Esophagus squamous epithelium (tissue), 5 donors: ENCODE data around the gene MEIS2. TPM values are rescaled to one million over a fixed set of nuclear protein-coding genes. Genes with fewer than 3 reads are reported as not detected.

Experiments used
- DNase-seq: peaks from one replicate; lab custom pipeline; 2025; lab: John Stamatoyannopoulos, UW
- H3K27ac ChIP-seq, 4 donors: fragments of 200-600 bp; sonication (generic); one replicate each; pipeline ENCODE4 v1.5.1; 2016 to 2019; ENCODE audit warnings: mild to moderate bottlenecking in 1 of 4
- H3K27me3 ChIP-seq, 4 donors: fragments of 200-600 bp; sonication (generic); 1 replicate in 3 of 4; 2 replicates in 1 of 4; pipeline versions ENCODE4 v1.5.1 to v1.6.0; 2017 to 2021; ENCODE audit warnings: antibody characterized with exemption in 1 of 4
- H3K36me3 ChIP-seq, 3 donors: fragments of 200-600 bp; sonication (generic); one replicate each; pipeline ENCODE4 v1.5.1; 2016 to 2019
- H3K4me1 ChIP-seq, 3 donors: fragments of 200-600 bp; sonication (generic); one replicate each; pipeline ENCODE4 v1.5.1; 2017 to 2019
- H3K4me3 ChIP-seq, 4 donors: fragments of 200-600 bp; sonication (generic); 1 replicate in 3 of 4; 2 replicates in 1 of 4; pipeline ENCODE4 v1.5.1; 2016 to 2019; ENCODE audit warnings: mild to moderate bottlenecking in 2 of 4, moderate library complexity in 1 of 4
- H3K9me3 ChIP-seq, 3 donors: fragments of 200-600 bp; sonication (generic); one replicate each; pipeline ENCODE4 v1.5.1; 2016 to 2019
- CTCF ChIP-seq, 6 experiments: fragments of 450-650 bp in 4 of 6; fragments of 200-600 bp in 2 of 6; sonication (generic) in 2 of 6; IDR thresholded peaks; one replicate each; pipeline ENCODE4 v1.5.1; 2016 to 2019; ENCODE audit warnings: antibody characterized with exemption in 6 of 6, mild to moderate bottlenecking in 4 of 6, moderate library complexity in 4 of 6
- POLR2A ChIP-seq, 4 donors: fragments of 450-650 bp; IDR thresholded peaks; one replicate each; pipeline ENCODE4 v1.6.1; 2017; ENCODE audit warnings: antibody characterized with exemption in 4 of 4, mild to moderate bottlenecking in 4 of 4, moderate library complexity in 3 of 4
- WGBS, 2 donors: methylation state at CpG; one replicate each; pipeline ENCODE4 v1.1.5; 2018; 5-methylcytosine and 5-hydroxymethylcytosine counted together
- intact Hi-C: fragments of 100-400 bp; cut with DNase I; formaldehyde crosslinking; loops from one replicate; pipeline ENCODE4 v1.15.0; 2022
- total RNA-seq, 4 donors: library from RNA; depleted of rRNA; stranded (reverse); fragments of >200 nt; gene quantifications; one replicate each; pipeline ENCODE4 v1.1.0, GENCODE V29; 2016
- donor health status: DM: yes; HTN: yes; CAD: no.

MEIS2 gene
- total RNA-seq, 4 donors from 2014 or later = 6.6 to 26.3 (median 9.9) TPM

- Histone ChIP-seq H3K27ac (peak overlapping the region in 2 of 4 donors; percentile 2 to 29), H3K36me3 (peaks cover 0 to 7% (median 0%) of the 10 kb centered on the region in 3 donors), H3K4me1 (peaks cover 0 to 40% (median 5%) of the 10 kb centered on the region in 3 donors), H3K27me3 (no peaks in the 10 kb centered on the region), H3K4me3 (no peak overlapping the region), H3K9me3 (no peaks in the 10 kb centered on the region)
- 43 to 67% methylated on average over 4 of the region's 4 CpGs for WGBS, 2 donors
- TF ChIP-seq CTCF (IDR thresholded peaks at IDR 0.05) (no peak), POLR2A (IDR thresholded peaks at IDR 0.05) (no peak)
- no peak for DNase-seq
- intact Hi-C loops = no loop called here
Measured at GRCh38 chr15:37032091-37032775, 68.1 kb downstream of the MEIS2 start.

DNA sequence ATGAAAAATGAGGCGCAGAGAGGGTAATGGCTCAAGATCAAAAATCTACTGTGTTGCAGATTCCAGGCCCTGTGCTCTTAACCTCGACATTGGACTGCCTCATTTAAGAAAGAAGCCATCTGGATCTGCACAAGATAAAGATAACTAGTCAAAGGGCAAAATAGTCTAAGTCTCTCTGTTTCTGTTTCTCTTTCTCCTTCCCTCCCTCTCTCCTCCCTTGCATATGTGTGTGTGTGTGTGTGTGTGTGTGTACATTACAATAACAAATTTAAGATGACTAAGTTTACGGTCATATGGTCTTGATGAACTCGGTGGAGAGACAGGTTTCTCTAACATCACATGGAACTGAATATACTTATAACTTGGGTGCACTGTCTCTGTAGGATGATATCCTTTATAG lies 69.2 kb downstream of the MEIS2 start:
- Histone ChIP-seq H3K4me1 (peaks cover 0 to 40% (median 5%) of the 10 kb centered on the region in 3 donors), H3K27ac (peak overlapping the region in 1 of 4 donors; percentile 21), H3K27me3 (no peaks in the 10 kb centered on the region), H3K4me3 (no peak overlapping the region), H3K9me3 (no peaks in the 10 kb centered on the region), H3K36me3 (peaks cover 0 to 7% (median 0%) of the 10 kb centered on the region in 3 donors)
- intact Hi-C loops = no loop called here
- DNase-seq = no peak
- no peak for TF ChIP-seq POLR2A (IDR thresholded peaks at IDR 0.05)
- no peak for TF ChIP-seq CTCF (IDR thresholded peaks at IDR 0.05)
- WGBS, 2 donors = 39 to 52% methylated on average over 4 of the region's 4 CpGs

GRCh38 chr15:37028625-37029296 lies 71.6 kb downstream of the MEIS2 start:
- H3K27ac ChIP-seq = no peak overlapping the region
- no peaks in the 10 kb centered on the region for H3K9me3 ChIP-seq
- intact Hi-C loops = no loop called here
- WGBS, 2 donors = 56 to 72% methylated on average over 4 of the region's 4 CpGs
- peaks cover 0 to 40% (median 5%) of the 10 kb centered on the region in 3 donors for H3K4me1 ChIP-seq
- DNase-seq = no peak
- no peak overlapping the region for H3K4me3 ChIP-seq
- TF ChIP-seq POLR2A (IDR thresholded peaks at IDR 0.05) = no peak
- no peak for TF ChIP-seq CTCF (IDR thresholded peaks at IDR 0.05)
- no peaks in the 10 kb centered on the region for H3K27me3 ChIP-seq
- H3K36me3 ChIP-seq = no peaks in the 10 kb centered on the region

GRCh38 chr15:37020852-37021251 lies 79.5 kb downstream of the MEIS2 start:
- H3K4me1 ChIP-seq = peaks cover 0 to 21% (median 0%) of the 10 kb centered on the region in 3 donors
- H3K27ac ChIP-seq = peak overlapping the region in 1 of 4 donors; percentile 9
- intact Hi-C loops = no loop called here
- H3K36me3 ChIP-seq = no peaks in the 10 kb centered on the region
- H3K4me3 ChIP-seq = no peak overlapping the region
- no peaks in the 10 kb centered on the region for H3K27me3 ChIP-seq
- no peaks in the 10 kb centered on the region for H3K9me3 ChIP-seq
- no peak for DNase-seq
- TF ChIP-seq CTCF (IDR thresholded peaks at IDR 0.05) = no peak
- no peak for TF ChIP-seq POLR2A (IDR thresholded peaks at IDR 0.05)
